Sigmoid colon (tissue), 4 donors: Measurements from ENCODE around the gene NDUFAF2.

Experiments
- CTCF ChIP-seq, 4 experiments: fragments of 450-650 bp in 3 of 4; fragments of 200-600 bp in 1 of 4; IDR thresholded peaks; one replicate each; pipeline ENCODE4 v1.5.1; 2016 to 2019; ENCODE audit warnings: antibody characterized with exemption in 4 of 4, mild to moderate bottlenecking in 3 of 4, moderate library complexity in 2 of 4
- POLR2AphosphoS5 ChIP-seq, 4 donors: sonication (generic); formaldehyde crosslinking; IDR thresholded peaks; one replicate each; pipeline ENCODE4 v1.6.1; 2017; ENCODE audit warnings: antibody characterized with exemption in 4 of 4

- no peak for TF ChIP-seq CTCF (IDR thresholded peaks at IDR 0.05)
- no peak for TF ChIP-seq POLR2AphosphoS5 (IDR thresholded peaks at IDR 0.05)
These were observed 48.0 kb upstream of the NDUFAF2 start for GRCh38 chr5:60896991-60897390.
